ENCODE measurements around the gene FHOD3.

DNA sequence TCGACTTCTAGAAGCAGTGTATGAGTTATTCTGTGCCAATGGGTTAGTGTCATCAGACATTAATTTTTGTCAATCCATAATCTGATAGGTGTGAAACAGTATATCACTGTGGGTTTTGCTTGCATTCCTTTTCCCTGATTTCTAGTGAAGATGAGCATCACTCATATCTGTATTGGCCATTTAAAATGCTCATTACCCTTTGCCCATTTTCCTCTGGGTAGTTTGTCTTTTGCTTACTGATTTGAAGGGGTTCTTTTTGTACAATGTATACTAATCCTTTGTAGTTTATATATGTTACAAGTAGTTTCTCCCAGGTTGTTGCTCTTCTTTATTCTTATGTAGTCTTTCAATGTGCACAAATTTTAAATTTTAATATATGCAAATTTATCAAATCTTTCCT lies 379.1 kb downstream of the FHOD3 start:
- TF ChIP-seq CTCF (tag by site-specific recombination; IDR thresholded peaks at IDR 0.05) (no peak), ZNF629 (tag by site-specific recombination; IDR thresholded peaks at IDR 0.05) (no peak), ZNF677 (tag by site-specific recombination; IDR thresholded peaks at IDR 0.05) (no peak), ZNF121 (tag by site-specific recombination; IDR thresholded peaks at IDR 0.05) (no peak), ZBTB7A (tag by site-specific recombination; IDR thresholded peaks at IDR 0.05; ENCODE audit: low read depth) (no peak), TSHZ1 (tag by site-specific recombination; IDR thresholded peaks at IDR 0.05; ENCODE audit: borderline replicate concordance) (no peak), YY1 (tag by site-specific recombination; IDR thresholded peaks at IDR 0.05) (no peak), ZBTB8A (tag by site-specific recombination; IDR thresholded peaks at IDR 0.05) (no peak), ZNF549 (tag by site-specific recombination; IDR thresholded peaks at IDR 0.05) (no peak)
- TF ChIP-seq, protein P1, sequence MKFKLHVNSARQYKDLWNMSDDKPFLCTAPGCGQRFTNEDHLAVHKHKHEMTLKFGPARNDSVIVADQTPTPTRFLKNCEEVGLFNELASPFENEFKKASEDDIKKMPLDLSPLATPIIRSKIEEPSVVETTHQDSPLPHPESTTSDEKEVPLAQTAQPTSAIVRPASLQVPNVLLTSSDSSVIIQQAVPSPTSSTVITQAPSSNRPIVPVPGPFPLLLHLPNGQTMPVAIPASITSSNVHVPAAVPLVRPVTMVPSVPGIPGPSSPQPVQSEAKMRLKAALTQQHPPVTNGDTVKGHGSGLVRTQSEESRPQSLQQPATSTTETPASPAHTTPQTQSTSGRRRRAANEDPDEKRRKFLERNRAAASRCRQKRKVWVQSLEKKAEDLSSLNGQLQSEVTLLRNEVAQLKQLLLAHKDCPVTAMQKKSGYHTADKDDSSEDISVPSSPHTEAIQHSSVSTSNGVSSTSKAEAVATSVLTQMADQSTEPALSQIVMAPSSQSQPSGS (tag by site-specific recombination; IDR thresholded peaks at IDR 0.05; ENCODE audit: low read depth): no peak
